ENCODE measurements around the gene SCARF1. TPM values are rescaled to one million over a fixed set of nuclear protein-coding genes. Genes with fewer than 3 reads are reported as not detected.

The SCARF1 gene
- total RNA-seq, 1 donor from 2014 or later, result 8.0 TPM

DNA sequence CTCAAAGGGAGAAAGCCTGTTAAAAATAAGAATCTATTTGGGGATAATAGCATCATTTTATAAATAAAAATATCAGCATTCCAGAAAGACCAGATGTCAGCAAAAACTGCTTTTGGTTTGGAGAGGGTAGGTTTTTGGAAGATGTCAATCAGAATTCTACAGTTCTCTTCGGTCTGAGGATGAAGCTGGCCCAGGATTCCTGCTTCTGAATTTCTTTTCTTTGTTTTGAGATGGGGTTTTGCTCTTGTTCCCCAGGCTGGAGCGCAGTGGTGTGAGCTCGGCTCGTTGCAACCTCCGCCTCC, 52.0 kb downstream of the SCARF1 start:
- Mint-ChIP-seq H3K4me1 (peaks cover 62% of the 10 kb centered on the region), H3K27ac (peak overlapping the region; percentile 97), H3K36me3 (ENCODE audit: low read depth) (peaks cover 45% of the 10 kb centered on the region), H3K27me3 (no peaks in the 10 kb centered on the region), H3K4me3 (peak overlapping the region; percentile 82), H3K9me3 (no peaks in the 10 kb centered on the region)
- ATAC-seq (ENCODE audit: low read depth) (no peak), DNase-seq (no peak)
- POLR2A ChIA-PET, result interaction anchor here (0.6 to 11.4 kb wide), 12 partner anchors 10 to 718 kb away, joined by 3 to 222 read pairs (median 16); partner anchors contain the start of gene SLC43A2
- intact Hi-C loops (cut with micrococcal nuclease), result loop anchor here (1.0 kb wide), 3 partner anchors 14 to 51 kb away; partner anchors contain the start of gene SLC43A2
- CTCF ChIA-PET, result interaction anchor here (0.8 to 5.2 kb wide), 2 partner anchors 19 to 35 kb away, joined by 3 to 26 read pairs; partner anchors contain the start of gene SLC43A2
- TF ChIP-seq, protein P1, sequence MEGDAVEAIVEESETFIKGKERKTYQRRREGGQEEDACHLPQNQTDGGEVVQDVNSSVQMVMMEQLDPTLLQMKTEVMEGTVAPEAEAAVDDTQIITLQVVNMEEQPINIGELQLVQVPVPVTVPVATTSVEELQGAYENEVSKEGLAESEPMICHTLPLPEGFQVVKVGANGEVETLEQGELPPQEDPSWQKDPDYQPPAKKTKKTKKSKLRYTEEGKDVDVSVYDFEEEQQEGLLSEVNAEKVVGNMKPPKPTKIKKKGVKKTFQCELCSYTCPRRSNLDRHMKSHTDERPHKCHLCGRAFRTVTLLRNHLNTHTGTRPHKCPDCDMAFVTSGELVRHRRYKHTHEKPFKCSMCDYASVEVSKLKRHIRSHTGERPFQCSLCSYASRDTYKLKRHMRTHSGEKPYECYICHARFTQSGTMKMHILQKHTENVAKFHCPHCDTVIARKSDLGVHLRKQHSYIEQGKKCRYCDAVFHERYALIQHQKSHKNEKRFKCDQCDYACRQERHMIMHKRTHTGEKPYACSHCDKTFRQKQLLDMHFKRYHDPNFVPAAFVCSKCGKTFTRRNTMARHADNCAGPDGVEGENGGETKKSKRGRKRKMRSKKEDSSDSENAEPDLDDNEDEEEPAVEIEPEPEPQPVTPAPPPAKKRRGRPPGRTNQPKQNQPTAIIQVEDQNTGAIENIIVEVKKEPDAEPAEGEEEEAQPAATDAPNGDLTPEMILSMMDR (IDR thresholded peaks at IDR 0.05), result no peak

DNA sequence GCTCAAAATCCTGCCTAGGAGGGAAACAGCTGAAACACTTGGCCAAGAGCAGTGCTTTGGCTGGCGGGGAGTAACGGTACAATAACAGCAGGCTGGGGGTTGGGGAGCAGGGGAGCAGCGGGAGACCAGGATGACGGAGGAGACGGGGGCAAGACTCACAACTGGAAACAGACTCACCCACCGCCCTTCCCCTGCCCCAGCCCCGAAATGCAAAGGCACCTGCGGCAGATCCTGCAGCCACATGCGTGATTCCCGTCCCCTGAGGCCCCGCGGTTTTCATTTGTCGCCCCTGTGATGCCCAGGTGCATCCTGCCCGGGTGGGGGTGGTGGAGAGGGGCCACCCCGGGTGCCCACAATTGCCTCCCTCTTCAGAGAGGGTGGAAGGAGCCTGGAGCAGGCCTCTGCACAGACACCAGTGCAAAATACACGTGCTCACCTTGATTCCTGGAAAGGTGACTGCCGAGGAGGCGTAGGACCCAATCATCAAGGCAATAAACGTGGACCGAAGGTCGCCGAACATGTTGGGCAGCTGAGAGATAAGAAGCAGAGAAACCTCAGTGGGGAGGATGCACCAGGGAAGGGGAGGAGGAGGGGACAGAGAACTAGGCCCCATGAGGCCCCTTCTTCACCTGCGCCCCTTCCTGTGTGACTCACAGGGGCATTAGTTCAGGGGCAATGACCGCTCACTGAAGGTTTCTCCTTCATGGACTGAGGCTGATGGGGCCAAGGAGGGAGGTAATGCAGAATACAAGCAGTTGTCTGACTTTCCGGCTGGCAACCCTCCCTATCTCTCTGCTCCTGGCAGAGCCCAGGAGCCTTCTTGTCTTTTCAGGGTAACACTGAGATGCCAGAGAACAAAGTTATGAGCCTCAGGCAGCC, 52.5 kb downstream of the SCARF1 start:
- Mint-ChIP-seq H3K36me3 (ENCODE audit: low read depth) (peaks cover 45% of the 10 kb centered on the region), H3K27me3 (no peaks in the 10 kb centered on the region), H3K4me1 (peaks cover 62% of the 10 kb centered on the region), H3K4me3 (peak overlapping the region; percentile 82), H3K27ac (peak overlapping the region; percentile 97), H3K9me3 (no peaks in the 10 kb centered on the region)
- intact Hi-C loops (cut with micrococcal nuclease), result loop anchor here (1.0 kb wide), 4 partner anchors 14 to 51 kb away; partner anchors contain the start of gene SLC43A2
- DNase-seq (peak; percentile 99), ATAC-seq (ENCODE audit: low read depth) (peak; percentile 83)
- ChIA-PET CTCF (interaction anchor here (0.8 to 5.2 kb wide), 4 partner anchors 19 to 56 kb away, joined by 3 to 26 read pairs (median 3); partner anchors contain the start of gene SLC43A2), POLR2A (interaction anchor here (0.6 to 11.4 kb wide), 16 partner anchors 10 to 718 kb away, joined by 3 to 222 read pairs (median 4); partner anchors contain the start of gene SLC43A2)
- TF ChIP-seq, protein P1 (IDR thresholded peaks at IDR 0.05), result no peak

DNA sequence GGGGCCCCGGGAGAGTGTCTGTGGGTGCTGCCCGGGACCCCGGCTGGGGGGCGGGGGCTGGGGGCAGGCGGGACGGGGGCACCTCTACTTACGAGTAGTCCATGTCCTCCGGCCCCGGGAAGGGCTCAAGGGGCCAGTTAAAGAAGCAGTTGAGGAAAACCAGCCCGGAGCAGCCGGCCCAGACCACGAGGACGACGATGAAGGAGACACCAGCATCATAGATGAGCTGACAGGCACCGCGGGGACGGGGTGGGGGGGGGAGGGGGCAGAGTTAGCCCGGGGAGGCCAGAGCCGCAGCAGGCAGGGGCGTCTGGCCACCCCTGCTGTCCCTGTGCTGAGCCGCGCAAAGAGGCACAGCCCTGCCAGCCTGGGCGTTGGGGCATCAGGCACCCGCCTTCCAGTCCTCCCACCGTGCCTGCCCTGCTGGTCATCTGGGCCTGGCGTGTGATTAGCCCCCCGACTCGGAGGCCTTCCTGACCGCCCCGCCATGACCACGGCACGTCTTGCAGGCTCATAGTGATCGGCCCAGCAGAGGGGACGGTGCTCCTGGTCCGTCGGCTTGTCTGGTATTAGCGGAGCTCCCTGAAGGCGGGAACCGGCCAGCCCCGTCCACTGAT, 54.0 kb downstream of the SCARF1 start:
- ATAC-seq (ENCODE audit: low read depth) (no peak), DNase-seq (no peak)
- Mint-ChIP-seq H3K27me3 (no peaks in the 10 kb centered on the region), H3K4me3 (no peak overlapping the region), H3K9me3 (no peaks in the 10 kb centered on the region), H3K4me1 (peaks cover 59% of the 10 kb centered on the region), H3K27ac (peak overlapping the region; percentile 97), H3K36me3 (ENCODE audit: low read depth) (peaks cover 53% of the 10 kb centered on the region)
- POLR2A ChIA-PET, result interaction anchor here (0.6 to 11.4 kb wide), 12 partner anchors 9 to 238 kb away, joined by 3 to 222 read pairs (median 8); partner anchors contain the start of genes PITPNA, RPA1, SLC43A2 and SMYD4
- intact Hi-C loops (cut with micrococcal nuclease), result loop anchor here (1.0 kb wide), 1 partner anchor 14 kb away; no protein-coding TSS in a partner anchor
- CTCF ChIA-PET, result interaction anchor here (1.4 to 5.2 kb wide), 2 partner anchors 17 to 58 kb away, joined by 3 to 26 read pairs; no protein-coding TSS in a partner anchor
- TF ChIP-seq, protein P1 (IDR thresholded peaks at IDR 0.05), result no peak

DNA sequence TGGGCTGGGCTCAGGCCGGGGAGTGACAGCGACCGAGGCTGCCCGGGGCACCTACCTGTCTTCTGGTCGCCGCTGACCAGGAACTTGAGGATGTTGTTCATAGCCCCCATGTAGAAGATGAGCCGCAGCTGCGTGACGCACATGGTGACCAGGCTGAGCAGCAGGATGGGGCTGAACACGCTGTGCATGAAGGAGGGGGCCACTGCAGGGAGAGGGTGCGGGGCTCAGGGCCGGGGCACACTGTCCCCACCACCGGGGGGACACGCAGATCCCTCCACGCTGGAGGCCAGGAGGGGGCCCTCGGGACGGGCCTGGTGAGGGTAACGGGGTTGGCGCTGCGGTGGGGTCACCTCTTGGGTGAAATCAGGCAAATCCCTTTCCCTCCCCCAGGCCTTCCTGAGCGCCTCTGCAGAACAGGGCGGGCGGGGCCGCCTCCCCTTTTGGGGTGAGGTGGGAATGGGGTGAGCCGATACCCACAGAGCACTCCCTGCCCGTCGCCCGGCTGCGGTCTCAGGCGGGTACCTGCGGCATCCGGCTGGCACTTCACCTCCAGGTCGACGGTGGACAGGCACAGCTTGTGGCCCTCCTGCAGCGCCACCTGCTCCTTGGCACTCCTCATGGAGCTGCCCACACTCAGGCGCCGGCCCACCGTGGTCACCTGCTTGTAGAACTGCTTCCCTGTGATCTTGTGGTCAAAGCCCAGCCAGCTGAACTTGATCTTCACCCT, 54.6 kb downstream of the SCARF1 start:
- H3K27ac Mint-ChIP-seq, result no peak overlapping the region
- H3K36me3 Mint-ChIP-seq (ENCODE audit: low read depth), result peaks cover 56% of the 10 kb centered on the region
- no peaks in the 10 kb centered on the region for H3K9me3 Mint-ChIP-seq
- TF ChIP-seq, protein P1 (IDR thresholded peaks at IDR 0.05), result no peak
- H3K4me3 Mint-ChIP-seq, result no peak overlapping the region
- no peaks in the 10 kb centered on the region for H3K27me3 Mint-ChIP-seq
- H3K4me1 Mint-ChIP-seq, result peaks cover 55% of the 10 kb centered on the region
- ChIA-PET CTCF (interaction anchor here (5.2 kb wide), 1 partner anchor 17 kb away, joined by 26 read pairs; no protein-coding TSS in a partner anchor), POLR2A (interaction anchor here (0.7 to 11.4 kb wide), 5 partner anchors 9 to 38 kb away, joined by 3 to 222 read pairs (median 71); partner anchors contain the start of gene SLC43A2)
- DNase-seq (no peak), ATAC-seq (ENCODE audit: low read depth) (no peak)
- intact Hi-C loops (cut with micrococcal nuclease), result no loop called here
